Esophagus (tissue), 2 donors: ENCODE results near the gene BSND. TPM values are rescaled to one million over a fixed set of nuclear protein-coding genes. Genes with fewer than 3 reads are reported as not detected.
"Not testable (repeated sequence)": the region's sequence is repeated elsewhere in the genome, so short reads cannot be mapped to it uniquely, and the experiment has no call there.

Experiments
- H3K27ac ChIP-seq, 2 donors: one replicate each; pipeline ENCODE4 v1.5.1; 2013; ENCODE audit warnings: low read depth in 2 of 2, mild to moderate bottlenecking in 2 of 2, inconsistent platforms in 1 of 2, low read length in 1 of 2, moderate library complexity in 1 of 2
- H3K27me3 ChIP-seq, 2 donors: one replicate each; pipeline ENCODE4 v1.6.1; 2013; ENCODE audit warnings: low read length in 2 of 2, control low read depth in 1 of 2, mild to moderate bottlenecking in 1 of 2; ENCODE audit not compliant: insufficient read depth in 2 of 2, control insufficient read depth in 1 of 2
- H3K36me3 ChIP-seq, 2 donors: one replicate each; pipeline ENCODE4 v1.6.1; 2013; ENCODE audit warnings: low read length in 1 of 2; ENCODE audit not compliant: control insufficient read depth in 2 of 2, insufficient read depth in 2 of 2
- H3K4me1 ChIP-seq, 2 donors: one replicate each; pipeline ENCODE4 v1.6.1; 2013; ENCODE audit warnings: low read length in 1 of 2; ENCODE audit not compliant: control insufficient read depth in 2 of 2, insufficient read depth in 2 of 2
- H3K4me3 ChIP-seq, 2 donors: one replicate each; pipeline ENCODE4 v1.5.1; 2013; ENCODE audit warnings: low read length in 2 of 2, mild to moderate bottlenecking in 2 of 2, low read depth in 1 of 2, moderate library complexity in 1 of 2
- H3K9me3 ChIP-seq, 2 donors: one replicate each; pipeline ENCODE4 v1.6.1; 2013; ENCODE audit warnings: mild to moderate bottlenecking in 2 of 2, low read depth in 1 of 2, low read length in 1 of 2, moderate library complexity in 1 of 2; ENCODE audit not compliant: control insufficient read depth in 2 of 2, insufficient read depth in 1 of 2
- WGBS, 2 donors: extraction: QIAGEN DNeasy Blood & Tissue Kit; methylation state at CpG; one replicate each; pipeline ENCODE4 v1.1.7; 2013; 5-methylcytosine and 5-hydroxymethylcytosine counted together
- polyA plus RNA-seq, 2 donors: library from polyadenylated mRNA; stranded (reverse); fragments of 200-250 nt; gene quantifications; one replicate each; pipeline ENCODE4 v1.2.3, GENCODE V29; 2013
- donor health status: healthy with polysubstance abuse.
- donor health status: Bipolar disorder and iron deficiency.

The BSND gene
- polyA plus RNA-seq, 2 donors, result not detected

DNA sequence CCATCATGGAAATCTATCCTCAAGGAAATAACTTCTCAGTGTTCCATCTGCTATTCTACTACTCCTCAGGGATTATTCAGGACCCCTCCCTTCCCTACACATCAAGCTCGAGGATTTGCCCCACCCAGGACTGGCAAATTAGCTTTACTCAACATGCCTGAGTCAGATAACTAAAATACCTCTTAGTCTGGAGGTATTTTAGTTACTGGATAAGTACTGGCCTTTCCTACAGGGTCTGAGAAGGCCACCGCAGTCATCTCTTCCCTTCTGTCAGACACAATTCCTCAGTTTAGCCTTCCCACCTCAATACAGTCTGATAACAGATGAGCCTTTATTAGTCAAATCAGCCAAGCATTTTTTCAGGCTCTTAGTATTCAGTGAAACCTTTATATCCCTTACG lies 27.9 kb downstream of the BSND start:
- H3K4me1 ChIP-seq, result not testable (repeated sequence)
- WGBS, 2 donors, result 74 to 75% methylated on average over 3 of the region's 3 CpGs

DNA sequence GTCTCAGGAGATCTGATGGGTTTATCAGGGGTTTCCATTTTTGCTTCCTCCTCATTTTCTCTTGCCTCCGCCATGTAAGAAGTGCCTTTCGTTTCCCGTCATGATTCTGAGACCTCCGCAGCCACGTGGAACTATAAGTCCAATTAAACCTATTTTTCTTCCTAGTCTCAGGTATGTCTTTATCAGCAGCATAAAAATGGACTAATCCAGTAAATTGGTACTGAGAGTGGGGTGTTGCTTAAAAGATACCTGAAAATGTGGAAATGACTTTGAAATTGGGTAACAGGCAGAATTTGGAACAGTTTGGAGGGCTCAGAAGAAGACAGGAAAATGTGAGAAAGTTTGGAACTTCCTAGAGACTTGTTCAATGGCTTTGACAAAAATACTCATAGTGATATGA lies 32.4 kb downstream of the BSND start:
- H3K4me3 ChIP-seq, H3K27ac ChIP-seq, H3K27me3 ChIP-seq, H3K36me3 ChIP-seq, H3K9me3 ChIP-seq, H3K4me1 ChIP-seq: not testable (repeated sequence)
- WGBS, 2 donors, result 96% methylated on average over 5 of the region's 5 CpGs

More for the DNA sequence above, 27.9 kb downstream of the BSND start:
- H3K9me3 ChIP-seq, H3K27ac ChIP-seq, H3K4me3 ChIP-seq, H3K27me3 ChIP-seq, H3K36me3 ChIP-seq: not testable (repeated sequence)

GRCh38 chr1:55033265-55033614 lies 34.5 kb downstream of the BSND start:
- H3K27me3 ChIP-seq, result no peaks in the 10 kb centered on the region
- WGBS, 2 donors, result 79 to 94% methylated on average over 7 of the region's 7 CpGs

GRCh38 chr1:55034476-55035133 lies 35.9 kb downstream of the BSND start:
- H3K27ac ChIP-seq, result no peak overlapping the region
- H3K36me3 ChIP-seq, result no peaks in the 10 kb centered on the region
- H3K9me3 ChIP-seq, result no peaks in the 10 kb centered on the region
- no peaks in the 10 kb centered on the region for H3K27me3 ChIP-seq
- 83 to 88% methylated on average over 6 of the region's 6 CpGs for WGBS, 2 donors
- peaks cover 2% of the 10 kb centered on the region in 2 donors for H3K4me1 ChIP-seq
- no peak overlapping the region for H3K4me3 ChIP-seq

More at GRCh38 chr1:55033265-55033614, 34.5 kb downstream of the BSND start:
- H3K4me3 ChIP-seq, result no peak overlapping the region
- no peaks in the 10 kb centered on the region for H3K9me3 ChIP-seq
- H3K27ac ChIP-seq, result no peak overlapping the region
- no peaks in the 10 kb centered on the region for H3K4me1 ChIP-seq
- H3K36me3 ChIP-seq, result no peaks in the 10 kb centered on the region

- H3K27me3 ChIP-seq, result no peaks in the 10 kb centered on the region
- 67 to 71% methylated on average over 4 of the region's 4 CpGs for WGBS, 2 donors
These were observed 37.2 kb downstream of the BSND start for GRCh38 chr1:55035904-55036303.

GRCh38 chr1:55037733-55038551 lies 39.2 kb downstream of the BSND start:
- Histone ChIP-seq H3K4me1 (peaks cover 2 to 10% of the 10 kb centered on the region in 2 donors), H3K36me3 (no peaks in the 10 kb centered on the region), H3K4me3 (no peak overlapping the region), H3K27me3 (no peaks in the 10 kb centered on the region), H3K27ac (no peak overlapping the region), H3K9me3 (no peaks in the 10 kb centered on the region)
- WGBS, 2 donors, result 79 to 88% methylated on average over 8 of the region's 8 CpGs

More at GRCh38 chr1:55035904-55036303, 37.2 kb downstream of the BSND start:
- Histone ChIP-seq H3K36me3 (no peaks in the 10 kb centered on the region), H3K4me1 (peaks cover 2 to 10% of the 10 kb centered on the region in 2 donors), H3K27ac (no peak overlapping the region), H3K9me3 (no peaks in the 10 kb centered on the region), H3K4me3 (no peak overlapping the region)

DNA sequence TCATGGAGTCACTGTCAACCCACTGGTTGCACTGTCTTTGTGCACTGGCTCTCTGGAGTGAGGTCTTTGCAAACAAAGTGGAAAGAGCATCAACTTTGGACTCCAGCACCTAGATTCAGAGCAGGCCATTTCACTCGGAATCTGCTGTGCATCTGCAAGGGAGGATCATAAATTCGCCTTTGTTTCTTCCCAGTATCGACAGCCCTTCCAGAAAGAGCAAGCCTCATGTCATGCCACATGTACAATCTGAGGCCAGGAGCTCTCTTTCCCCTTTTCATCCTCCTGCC lies 39.8 kb downstream of the BSND start:
- peaks cover 2 to 10% of the 10 kb centered on the region in 2 donors for H3K4me1 ChIP-seq
- H3K9me3 ChIP-seq, result no peaks in the 10 kb centered on the region
- no peaks in the 10 kb centered on the region for H3K36me3 ChIP-seq
- WGBS, 2 donors, result 87 to 90% methylated on average over 3 of the region's 3 CpGs
- no peak overlapping the region for H3K4me3 ChIP-seq
- no peaks in the 10 kb centered on the region for H3K27me3 ChIP-seq
- no peak overlapping the region for H3K27ac ChIP-seq

DNA sequence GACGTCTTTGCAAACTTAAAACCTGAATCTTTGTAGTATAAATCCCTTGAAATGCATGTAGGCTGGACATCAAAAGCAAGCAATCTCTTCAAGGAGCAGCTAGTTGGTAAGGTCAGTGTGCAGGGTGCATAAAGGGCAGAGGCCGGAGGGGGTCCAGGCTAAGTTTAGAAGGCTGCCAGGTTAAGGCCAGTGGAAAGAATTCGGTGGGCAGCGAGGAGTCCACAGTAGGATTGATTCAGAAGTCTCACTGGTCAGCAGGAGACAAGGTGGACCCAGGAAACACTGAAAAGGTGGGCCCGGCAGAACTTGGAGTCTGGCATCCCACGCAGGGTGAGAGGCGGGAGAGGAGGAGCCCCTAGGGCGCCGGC lies 40.2 kb downstream of the BSND start:
- no peak overlapping the region for H3K27ac ChIP-seq

GRCh38 chr1:55039342-55040082 lies 40.8 kb downstream of the BSND start, which contains the start of gene PCSK9:
Gene PCSK9 (plus strand): TSS chr1:55039548. CDS start chr1:55039838, 290 bp downstream.
- H3K27ac ChIP-seq, result no peak within 1 kb of the TSS

More for the DNA sequence above, 40.2 kb downstream of the BSND start:
- H3K9me3 ChIP-seq, result no peaks in the 10 kb centered on the region
- WGBS, 2 donors, result 34 to 38% methylated on average over 9 of the region's 9 CpGs
- H3K4me3 ChIP-seq, result peak overlapping the region in 1 of 2 donors; percentile 44
- H3K4me1 ChIP-seq, result peaks cover 2 to 10% of the 10 kb centered on the region in 2 donors
- no peaks in the 10 kb centered on the region for H3K36me3 ChIP-seq
- H3K27me3 ChIP-seq, result no peaks in the 10 kb centered on the region

More at GRCh38 chr1:55039342-55040082, 40.8 kb downstream of the BSND start, which contains the start of gene PCSK9:
- H3K27me3 ChIP-seq, result no peaks in the 10 kb centered on the region
- H3K36me3 ChIP-seq, result no peaks in the 10 kb centered on the region
- H3K9me3 ChIP-seq, result no peaks in the 10 kb centered on the region
- H3K4me1 ChIP-seq, result peaks cover 2 to 10% of the 10 kb centered on the region in 2 donors
- 1 to 2% methylated on average over 66 to 67 of the region's 67 CpGs for WGBS, 2 donors
- peak within 1 kb of the TSS; percentile 44 to 58 for H3K4me3 ChIP-seq
